PFSK-1 (cell line): Measurements from ENCODE around the gene CXCL6.

Experiments used
- FOXP2 ChIP-seq: optimal IDR thresholded peaks from 2 replicates; pipeline ENCODE3; 2011; ENCODE audit warnings: borderline replicate concordance, control low read depth, inconsistent platforms; ENCODE audit not compliant: insufficient read depth; ENCODE audit errors: extremely low read length, extremely low read depth
- POLR2AphosphoS5 ChIP-seq: IDR thresholded peaks from 2 replicates; pipeline ENCODE4 v1.6.1; 2012; ENCODE audit warnings: low read depth, mild to moderate bottlenecking, control low read depth, low read length, moderate library complexity
- REST ChIP-seq, 2 experiments: IDR thresholded peaks; 2 replicates each; pipeline versions ENCODE4 v1.6.1 to v1.8.0; 2011 to 2012; ENCODE audit warnings: low read depth in 2 of 2, low read length in 2 of 2, control low read depth in 1 of 2, inconsistent platforms in 1 of 2, mild to moderate bottlenecking in 1 of 2, moderate library complexity in 1 of 2; ENCODE audit not compliant: insufficient read depth in 1 of 2
- SIN3A ChIP-seq: IDR thresholded peaks from 2 replicates; pipeline ENCODE4 v1.6.1; 2012; ENCODE audit warnings: mild to moderate bottlenecking, low read length, moderate library complexity, borderline replicate concordance; ENCODE audit not compliant: insufficient read depth
- TAF1 ChIP-seq: IDR thresholded peaks from 2 replicates; pipeline ENCODE4 v1.6.1; 2012; ENCODE audit warnings: low read length, control low read depth, borderline replicate concordance; ENCODE audit not compliant: insufficient read depth

Gene CXCL6

GRCh38 chr4:73801692-73802091, 34.8 kb upstream of the CXCL6 start:
- no peak for TF ChIP-seq FOXP2
- TF ChIP-seq REST (IDR thresholded peaks at IDR 0.05; ENCODE audit: insufficient read depth in 1 of 2, low read depth in 2 of 2, low read length in 2 of 2), result no peak
- TF ChIP-seq POLR2AphosphoS5, result no peak
- no peak for TF ChIP-seq SIN3A
- no peak for TF ChIP-seq TAF1

GRCh38 chr4:73803213-73803612, 33.3 kb upstream of the CXCL6 start:
- no peak for TF ChIP-seq SIN3A
- no peak for TF ChIP-seq REST (IDR thresholded peaks at IDR 0.05; ENCODE audit: insufficient read depth in 1 of 2, low read depth in 2 of 2, low read length in 2 of 2)
- no peak for TF ChIP-seq FOXP2
- no peak for TF ChIP-seq POLR2AphosphoS5
- no peak for TF ChIP-seq TAF1

GRCh38 chr4:73810191-73810590, 26.3 kb upstream of the CXCL6 start:
- no peak for TF ChIP-seq POLR2AphosphoS5
- TF ChIP-seq FOXP2, result no peak
- no peak for TF ChIP-seq SIN3A
- no peak for TF ChIP-seq TAF1
- TF ChIP-seq REST (IDR thresholded peaks at IDR 0.05; ENCODE audit: insufficient read depth in 1 of 2, low read depth in 2 of 2, low read length in 2 of 2), result no peak

GRCh38 chr4:73811841-73812240, 24.6 kb upstream of the CXCL6 start:
- TF ChIP-seq REST (IDR thresholded peaks at IDR 0.05; ENCODE audit: insufficient read depth in 1 of 2, low read depth in 2 of 2, low read length in 2 of 2), result no peak
- TF ChIP-seq FOXP2, result no peak
- no peak for TF ChIP-seq POLR2AphosphoS5
- TF ChIP-seq TAF1, result no peak
- no peak for TF ChIP-seq SIN3A

- TF ChIP-seq POLR2AphosphoS5 (no peak), TAF1 (no peak), REST (IDR thresholded peaks at IDR 0.05; ENCODE audit: insufficient read depth in 1 of 2, low read depth in 2 of 2, low read length in 2 of 2) (no peak), FOXP2 (no peak), SIN3A (no peak)
Observed at GRCh38 chr4:73814679-73815078, 21.8 kb upstream of the CXCL6 start.
